HG03175 (cell line): ENCODE measurements around the gene PZP.
"Not testable (repeated sequence)": the region's sequence is repeated elsewhere in the genome, so short reads cannot be mapped to it uniquely, and the experiment has no call there.

Source experiments
- ATAC-seq: cut with Tn5 transposase; IDR thresholded peaks from one replicate; pipeline ENCODE4 v1.9.1; 2021; ENCODE audit warnings: mild to moderate bottlenecking, moderate library complexity; ENCODE audit not compliant: unreplicated experiment

Gene PZP

GRCh38 chr12:9208229-9208628, at the start of gene PZP:
PZP (minus strand) TSS chr12:9208395; CDS start chr12:9208341, 54 bp downstream.
- no peak for ATAC-seq

- no peak for ATAC-seq
Observed at GRCh38 chr12:9256758-9257405, 48.7 kb upstream of the PZP start.

- no peak for ATAC-seq
Observed at GRCh38 chr12:9256341-9256740, 48.1 kb upstream of the PZP start.

GRCh38 chr12:9255837-9256236, 47.6 kb upstream of the PZP start:
- no peak for ATAC-seq

- no peak for ATAC-seq
Observed at GRCh38 chr12:9253464-9253863, 45.3 kb upstream of the PZP start.

- not testable (repeated sequence) for ATAC-seq
Observed at GRCh38 chr12:9252791-9253190, 44.6 kb upstream of the PZP start.

- ATAC-seq = no peak
Observed at GRCh38 chr12:9252256-9252655, 44.1 kb upstream of the PZP start.

GRCh38 chr12:9248435-9248834, 40.2 kb upstream of the PZP start:
- ATAC-seq = no peak

GRCh38 chr12:9244894-9245293, 36.7 kb upstream of the PZP start:
- ATAC-seq = no peak

GRCh38 chr12:9243999-9244649, 35.9 kb upstream of the PZP start:
- no peak for ATAC-seq

GRCh38 chr12:9241301-9241700, 33.1 kb upstream of the PZP start:
- no peak for ATAC-seq

GRCh38 chr12:9240776-9241175, 32.6 kb upstream of the PZP start:
- no peak for ATAC-seq

- not testable (repeated sequence) for ATAC-seq
Observed at GRCh38 chr12:9240004-9240635, 31.9 kb upstream of the PZP start.

- ATAC-seq = no peak
Observed at GRCh38 chr12:9237286-9237685, 29.1 kb upstream of the PZP start.

GRCh38 chr12:9235519-9235918, 27.3 kb upstream of the PZP start:
- no peak for ATAC-seq

- ATAC-seq = no peak
Observed at GRCh38 chr12:9227950-9228349, 19.8 kb upstream of the PZP start.

- ATAC-seq = no peak
Observed at GRCh38 chr12:9223830-9224229, 15.6 kb upstream of the PZP start.

- no peak for ATAC-seq
Observed at GRCh38 chr12:9221483-9221882, 13.3 kb upstream of the PZP start.

GRCh38 chr12:9221011-9221410, 12.8 kb upstream of the PZP start:
- ATAC-seq = not testable (repeated sequence)

GRCh38 chr12:9214534-9214933, 6.3 kb upstream of the PZP start:
- no peak for ATAC-seq

GRCh38 chr12:9211687-9212086, 3.5 kb upstream of the PZP start:
- ATAC-seq = no peak

- ATAC-seq = no peak
Observed at GRCh38 chr12:9204380-9204779, 3.8 kb downstream of the PZP start.
